NCI-H82 treated with DMSO at 0.1 percent for 48 hours (cell line): ENCODE measurements around the gene DMRT3.
"Not testable (repeated sequence)": the region's sequence is repeated elsewhere in the genome, so short reads cannot be mapped to it uniquely, and the experiment has no call there.

Experiments
- DNase-seq: peaks from one replicate; lab custom pipeline; 2025; ENCODE audit not compliant: unreplicated experiment; lab: John Stamatoyannopoulos, UW

DMRT3 gene

DNA sequence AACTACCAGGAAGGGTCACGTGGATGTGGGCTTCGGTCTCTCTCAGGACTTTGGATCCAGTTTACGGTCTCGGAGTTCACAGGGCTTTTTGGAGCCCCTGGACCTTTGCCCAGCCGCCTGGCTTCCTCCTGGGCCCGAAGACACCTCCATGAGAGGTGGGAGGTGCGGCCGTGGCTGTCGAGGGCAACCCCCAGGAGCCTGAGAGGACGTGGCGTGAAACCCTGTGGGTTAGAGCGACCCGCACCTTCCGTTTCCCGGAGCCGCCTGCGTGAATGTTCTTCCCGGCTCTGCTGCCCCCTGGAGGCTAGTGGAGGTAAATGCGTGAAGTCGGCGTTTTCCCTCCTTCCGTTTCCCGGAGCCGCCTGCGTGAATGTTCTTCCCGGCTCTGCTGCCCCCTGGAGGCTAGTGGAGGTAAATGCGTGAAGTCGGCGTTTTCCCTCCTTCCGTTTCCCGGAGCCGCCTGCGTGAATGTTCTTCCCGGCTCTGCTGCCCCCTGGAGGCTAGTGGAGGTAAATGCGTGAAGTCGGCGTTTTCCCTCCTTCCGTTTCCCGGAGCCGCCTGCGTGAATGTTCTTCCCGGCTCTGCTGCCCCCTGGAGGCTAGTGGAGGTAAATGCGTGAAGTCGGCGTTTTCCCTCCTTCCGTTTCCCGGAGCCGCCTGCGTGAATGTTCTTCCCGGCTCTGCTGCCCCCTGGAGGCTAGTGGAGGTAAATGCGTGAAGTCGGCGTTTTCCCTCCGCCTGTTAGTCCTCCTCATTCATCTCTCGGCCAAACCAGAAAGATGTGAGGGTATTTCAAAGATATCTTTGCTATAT lies 22.1 kb downstream of the DMRT3 start:
- not testable (repeated sequence) for DNase-seq

DNA sequence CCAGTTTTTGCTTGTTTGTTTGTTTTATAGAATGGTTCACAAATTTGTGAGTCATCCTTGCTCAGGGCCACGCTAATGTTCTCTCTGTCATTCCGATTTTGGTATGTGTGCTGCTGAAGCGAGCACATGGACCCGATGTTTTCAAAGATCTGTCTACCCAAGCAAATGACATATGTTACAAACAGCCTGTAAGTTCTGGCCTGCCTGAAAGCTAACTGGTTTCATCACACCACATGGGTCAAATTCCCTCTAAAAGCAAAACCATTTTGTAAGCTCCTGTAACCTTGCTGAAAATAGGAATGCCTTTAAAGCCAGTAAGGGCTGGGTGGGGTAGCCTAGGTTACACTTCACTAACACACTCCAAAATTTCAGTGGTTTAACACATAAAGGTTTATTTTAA lies 25.4 kb downstream of the DMRT3 start:
- no peak for DNase-seq

DNA sequence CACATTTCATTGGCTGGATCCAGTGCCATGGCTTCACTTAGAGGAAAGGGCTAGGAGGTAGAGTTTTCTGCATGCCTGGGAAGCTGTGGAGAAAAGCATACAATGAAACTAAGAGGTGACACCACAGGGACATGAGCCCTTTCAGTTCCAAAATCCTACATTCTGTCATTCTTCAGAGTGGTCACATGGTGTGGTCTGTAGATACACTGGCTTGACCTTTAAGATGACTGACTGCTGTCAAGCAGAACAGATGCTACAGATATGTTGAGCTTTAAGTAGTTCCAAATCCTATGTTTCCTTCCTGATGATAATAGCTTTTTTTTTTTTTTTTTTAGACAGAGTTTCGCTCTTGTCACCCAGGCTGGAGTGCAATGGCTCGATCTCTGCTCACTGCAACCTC lies 26.2 kb downstream of the DMRT3 start:
- DNase-seq, result no peak

DNA sequence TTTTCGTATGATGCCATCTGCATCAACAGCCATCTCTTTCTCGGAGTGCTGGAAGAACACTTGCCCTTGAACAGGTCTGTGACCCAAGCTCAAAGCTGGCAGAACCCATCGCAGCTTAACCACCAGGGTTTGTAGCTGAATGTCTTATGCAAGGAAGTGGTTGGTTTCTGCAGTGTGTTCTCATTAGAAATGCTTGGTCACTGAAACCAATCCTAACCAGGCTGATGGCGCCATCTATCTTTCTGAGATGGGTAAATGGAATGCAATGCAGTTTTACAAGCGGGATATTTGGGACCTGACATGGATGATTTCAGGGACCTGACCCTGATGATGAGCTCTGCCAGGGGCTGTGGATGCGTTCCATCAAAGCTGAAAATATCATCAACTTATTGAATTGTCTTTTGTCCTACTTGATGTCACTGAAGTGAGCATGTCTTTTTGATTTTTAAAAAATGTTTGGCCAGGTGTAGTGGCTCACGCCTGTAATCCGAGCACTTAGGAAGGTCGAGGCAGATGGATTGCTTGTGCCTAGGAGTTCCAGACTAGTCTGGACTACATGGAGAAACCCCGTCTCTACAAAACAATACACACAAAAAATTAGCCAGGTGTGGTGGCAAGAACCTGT lies 28.7 kb downstream of the DMRT3 start:
- DNase-seq, result no peak

DNA sequence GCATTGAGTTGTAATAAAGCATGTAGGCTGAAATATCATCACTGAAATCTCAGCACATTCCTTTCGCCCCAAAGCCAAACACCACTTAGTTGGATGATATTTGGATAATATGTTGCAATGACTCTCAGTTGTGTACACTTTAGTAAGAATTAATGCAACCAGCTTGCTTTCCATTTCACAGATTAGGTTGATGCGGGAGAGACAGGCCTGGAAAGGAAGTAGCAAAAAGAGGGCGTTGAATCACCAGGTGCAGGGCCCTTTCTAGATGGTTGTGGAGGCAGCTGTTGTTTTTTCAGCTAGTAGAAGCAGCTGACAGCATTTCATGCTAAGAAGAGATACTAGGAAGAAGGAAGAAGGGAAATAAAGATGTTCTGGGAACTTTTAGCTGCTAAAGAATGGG lies 30.9 kb downstream of the DMRT3 start:
- DNase-seq, result no peak

DNA sequence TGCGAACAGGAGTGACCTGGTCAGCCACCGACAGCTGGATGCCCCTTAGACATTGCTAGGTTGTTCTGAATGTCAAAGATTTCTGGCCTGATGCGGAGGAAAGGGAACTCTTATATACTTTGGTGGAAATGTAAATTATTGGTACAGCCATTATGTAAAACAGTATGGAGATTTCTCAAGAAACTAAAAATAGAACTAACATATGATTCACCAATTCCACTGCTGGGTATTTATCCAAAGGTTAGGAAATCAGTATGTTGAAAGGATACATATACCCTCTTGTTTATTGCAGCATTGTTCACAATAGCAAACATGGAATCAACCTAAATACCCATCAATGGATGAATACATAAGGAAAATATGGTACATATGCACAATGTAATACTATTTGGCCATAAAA lies 31.8 kb downstream of the DMRT3 start:
- no peak for DNase-seq

DNA sequence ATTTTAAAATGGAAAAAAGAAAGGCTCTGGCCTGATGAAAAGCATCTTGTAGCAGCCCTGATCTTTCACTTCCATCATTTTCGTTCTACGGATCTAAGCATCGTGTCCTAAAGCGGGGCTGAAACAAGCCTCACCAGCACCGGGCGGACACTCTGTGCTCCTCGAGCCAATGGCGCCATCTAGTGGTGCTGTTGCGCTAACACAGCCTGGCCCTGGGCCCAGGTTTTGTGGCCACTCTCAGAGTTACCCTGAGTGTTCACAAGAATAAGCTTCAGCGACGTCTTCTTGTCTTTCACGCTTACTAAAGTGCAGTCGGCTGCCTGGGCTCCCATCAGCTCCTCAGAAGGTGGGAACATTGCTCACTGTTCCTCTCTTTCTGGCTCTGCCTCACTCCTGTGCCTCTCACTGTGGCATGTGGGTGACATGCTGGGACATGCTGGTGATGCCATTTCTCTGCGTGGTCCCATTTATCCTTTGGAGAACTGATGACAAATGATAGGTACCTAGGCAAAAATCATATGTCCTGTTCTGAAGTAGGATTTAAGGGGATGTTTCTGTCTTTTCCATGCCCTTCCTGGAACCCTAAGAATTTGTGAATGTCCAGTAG lies 32.7 kb downstream of the DMRT3 start:
- no peak for DNase-seq

DNA sequence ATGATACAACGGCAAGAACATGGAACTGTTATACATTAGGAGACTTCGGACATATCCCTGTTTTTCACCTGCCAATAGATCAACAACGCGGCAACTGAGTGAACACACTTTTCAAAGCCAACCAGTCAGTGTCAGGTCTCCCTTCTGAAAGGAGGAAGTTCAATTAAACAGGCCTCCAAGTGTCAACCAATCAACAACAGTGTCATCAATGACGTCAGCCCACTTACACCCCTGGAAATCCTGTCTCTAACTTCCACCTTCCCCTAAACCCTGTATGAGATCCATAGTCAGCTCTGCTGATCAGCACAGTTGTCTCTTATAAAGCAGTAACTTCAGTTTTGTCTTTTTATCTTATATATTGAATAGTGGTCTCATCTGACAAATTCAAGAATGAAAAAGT lies 36.6 kb downstream of the DMRT3 start:
- no peak for DNase-seq

DNA sequence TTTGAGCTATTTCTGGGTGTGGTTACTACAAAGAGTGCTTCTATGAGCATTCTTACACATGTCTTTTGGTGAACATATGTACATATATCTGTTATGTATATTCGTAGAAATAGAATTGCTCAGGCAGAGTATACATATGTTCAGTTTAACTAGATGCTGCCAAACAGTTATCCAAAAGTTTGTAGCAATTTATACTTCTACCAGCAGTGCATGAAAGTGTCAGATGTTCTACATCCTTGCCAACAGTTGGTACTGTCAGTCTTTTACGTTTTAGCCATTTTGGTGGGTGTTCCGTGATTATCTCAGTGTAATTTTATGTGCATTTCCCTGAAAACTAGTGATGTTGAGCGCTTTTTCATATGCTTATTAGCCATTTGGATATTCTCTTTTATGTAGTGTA lies 37.8 kb downstream of the DMRT3 start:
- DNase-seq, result no peak

DNA sequence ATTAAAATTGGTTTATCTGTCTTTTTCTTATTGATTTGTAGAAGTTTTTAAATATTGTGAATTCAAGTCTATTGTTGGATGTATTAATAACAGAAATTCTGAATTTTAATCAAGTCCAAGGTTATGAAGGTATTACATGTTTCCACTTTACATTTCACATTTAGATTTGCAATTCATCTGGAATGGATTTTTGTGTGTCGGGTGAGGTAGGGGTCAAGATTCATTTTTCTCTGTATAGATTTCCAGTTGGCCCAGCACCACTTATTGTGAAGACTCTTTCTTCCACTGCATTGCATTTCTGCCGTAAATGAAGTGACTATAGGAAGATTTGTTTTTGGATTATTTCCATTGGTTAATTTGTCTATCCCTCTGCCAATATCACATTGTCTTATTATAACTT lies 38.2 kb downstream of the DMRT3 start:
- no peak for DNase-seq

DNA sequence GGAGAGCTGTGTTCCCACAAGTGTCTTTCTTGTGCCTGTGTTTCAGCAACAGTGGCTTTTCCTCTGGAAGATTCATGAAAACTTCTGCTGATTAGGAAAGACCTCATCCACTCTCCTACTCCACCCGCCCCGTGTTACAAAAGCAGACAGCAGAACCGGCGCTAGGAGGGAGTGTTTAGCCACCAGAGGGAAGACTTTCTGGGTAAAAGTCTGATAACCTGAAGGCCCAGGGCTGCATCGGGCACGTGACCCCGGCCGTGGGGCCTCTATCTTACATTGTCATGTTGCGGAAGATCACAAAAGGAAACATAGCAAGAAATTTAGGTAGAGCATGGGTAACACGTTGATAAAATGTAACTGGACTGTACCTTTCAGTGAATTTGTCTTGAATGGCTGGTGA lies 41.7 kb downstream of the DMRT3 start:
- DNase-seq, result no peak

DNA sequence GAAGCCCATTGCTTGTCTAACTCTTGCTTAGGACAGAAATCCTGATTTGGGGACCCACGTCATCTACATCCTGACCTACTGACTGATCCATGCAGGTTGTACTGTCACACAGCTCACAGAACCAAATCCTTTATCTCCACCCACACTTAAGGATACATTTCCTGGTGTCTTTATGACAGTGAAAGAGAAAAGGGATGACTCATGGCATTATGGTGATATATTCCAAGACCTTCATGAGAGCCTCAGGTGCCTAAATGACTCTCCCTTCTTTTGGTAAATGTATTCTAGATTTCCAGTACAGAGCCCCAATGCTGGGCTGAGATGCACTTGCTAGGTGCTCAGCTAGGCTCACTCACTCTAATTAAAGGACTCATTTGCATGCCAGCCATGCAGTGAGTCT lies 47.7 kb downstream of the DMRT3 start:
- DNase-seq, result no peak

DNA sequence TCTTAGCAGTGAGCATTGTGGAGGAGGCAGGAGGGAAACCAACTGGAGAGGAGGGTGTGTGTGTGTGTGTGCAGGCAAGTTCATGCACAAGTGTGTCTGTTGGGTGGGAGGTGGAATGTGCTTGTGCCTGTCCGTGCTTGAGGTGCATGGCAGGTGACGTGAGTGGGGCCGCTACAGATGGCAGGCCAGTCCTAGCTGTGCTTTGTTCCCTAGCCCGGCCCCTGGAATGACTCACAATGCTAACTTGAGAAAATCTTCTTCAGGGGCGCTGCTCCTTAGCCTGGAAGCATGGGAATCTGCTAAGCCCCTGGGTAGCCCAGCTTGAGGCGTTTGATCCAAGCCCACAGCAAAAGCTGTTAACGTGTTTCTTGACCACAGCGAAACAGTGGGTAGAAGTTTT lies 48.7 kb downstream of the DMRT3 start:
- no peak for DNase-seq

DNA sequence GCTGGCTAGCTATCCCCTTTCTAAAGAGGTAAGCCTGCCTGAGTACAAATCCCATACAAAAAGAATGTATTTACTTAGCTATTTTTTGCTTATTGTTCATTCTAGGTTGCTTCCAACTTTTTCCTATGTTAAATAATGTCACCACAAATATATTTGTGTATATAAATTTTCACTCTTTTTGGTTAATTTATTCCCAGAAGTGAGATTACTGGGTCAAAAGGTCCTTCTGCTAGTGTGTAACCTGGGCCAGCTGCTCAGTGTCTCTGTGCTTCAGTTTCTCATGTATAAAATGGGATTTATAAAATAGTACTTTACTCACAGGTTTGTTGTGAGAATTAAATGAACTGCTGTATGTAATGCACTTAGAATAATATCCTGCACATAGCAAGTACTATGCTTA lies 49.8 kb downstream of the DMRT3 start:
- DNase-seq, result no peak

DNA sequence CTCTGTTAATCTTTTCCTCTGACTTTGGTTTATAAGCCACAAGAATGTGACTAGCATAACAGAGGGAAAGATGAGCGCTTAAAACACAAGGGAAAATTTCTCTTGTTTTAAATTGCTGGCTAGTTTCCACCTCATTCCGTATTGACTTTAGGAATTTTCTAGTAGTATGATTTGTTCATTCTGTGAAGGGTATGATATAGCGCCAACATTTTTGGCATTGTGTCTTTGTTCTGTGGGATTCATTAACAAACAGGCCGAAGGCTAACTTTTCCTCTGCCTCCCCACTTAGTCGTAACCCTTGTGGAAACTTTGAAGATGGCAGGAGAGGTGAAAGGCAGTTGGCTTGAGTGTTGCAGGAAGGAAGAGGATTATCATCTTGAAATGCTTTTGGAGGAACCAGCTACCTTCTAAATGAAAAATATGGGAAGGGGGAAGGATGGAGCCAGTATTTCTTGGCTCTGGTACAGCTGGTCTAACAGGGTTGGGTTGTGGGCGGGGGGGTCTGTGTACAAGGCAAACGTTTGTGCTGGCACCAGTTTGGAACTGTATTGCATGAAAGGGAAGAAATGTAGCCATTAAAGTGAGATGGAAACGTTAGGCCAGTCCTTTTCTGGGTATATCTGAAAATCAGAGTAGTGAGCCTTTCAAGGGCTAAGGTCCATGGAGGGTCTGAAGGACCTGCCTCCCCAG lies 52.2 kb downstream of the DMRT3 start:
- no peak for DNase-seq

DNA sequence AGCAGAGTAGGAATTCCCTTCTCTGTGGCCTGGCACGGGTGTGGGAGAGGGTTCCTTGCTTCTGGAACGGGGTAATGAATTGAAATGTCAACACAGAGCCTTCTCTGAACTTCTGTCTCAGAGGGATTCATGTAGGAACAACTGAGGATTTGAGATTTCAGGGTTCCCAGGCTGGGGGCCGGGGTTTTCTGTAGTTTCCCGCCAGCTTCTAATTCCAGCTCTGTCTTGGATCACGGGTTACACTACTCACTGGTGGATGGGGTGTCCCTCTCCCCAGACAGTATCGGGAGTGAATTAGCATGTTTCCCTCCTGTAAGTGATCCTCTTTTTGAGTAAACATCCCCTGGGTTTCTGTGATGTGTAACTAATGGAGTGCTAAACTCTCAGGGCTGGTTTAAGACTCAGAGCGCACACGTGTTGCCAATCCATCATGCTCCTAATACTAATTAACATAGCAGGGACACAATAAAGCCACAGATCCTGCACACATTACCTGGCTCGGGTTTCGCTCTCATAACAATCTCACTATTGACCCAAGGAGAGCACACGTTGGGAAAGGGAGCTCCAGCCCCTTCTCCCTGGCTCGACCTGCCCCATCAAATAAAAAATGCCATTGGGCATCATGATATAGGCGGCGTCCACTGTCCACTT lies 55.6 kb downstream of the DMRT3 start:
- no peak for DNase-seq

DNA sequence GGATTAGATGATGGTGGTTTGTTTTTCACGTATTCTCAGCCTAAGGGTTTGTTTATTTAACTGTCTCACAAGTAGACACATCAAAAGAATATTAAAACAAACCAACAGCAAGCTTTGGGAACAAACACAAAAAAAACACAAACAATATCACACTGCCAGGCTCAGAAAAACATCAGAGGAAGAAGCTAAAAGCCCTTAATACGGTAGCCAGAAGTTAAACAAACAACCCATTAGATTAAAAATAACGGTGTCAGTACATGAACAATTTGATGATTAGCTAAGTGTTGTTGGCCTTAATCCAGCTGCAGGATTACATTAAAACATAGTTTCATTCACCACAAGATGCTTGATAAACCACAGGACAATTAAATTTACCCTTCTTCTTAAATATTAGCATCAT lies 57.8 kb downstream of the DMRT3 start:
- no peak for DNase-seq

DNA sequence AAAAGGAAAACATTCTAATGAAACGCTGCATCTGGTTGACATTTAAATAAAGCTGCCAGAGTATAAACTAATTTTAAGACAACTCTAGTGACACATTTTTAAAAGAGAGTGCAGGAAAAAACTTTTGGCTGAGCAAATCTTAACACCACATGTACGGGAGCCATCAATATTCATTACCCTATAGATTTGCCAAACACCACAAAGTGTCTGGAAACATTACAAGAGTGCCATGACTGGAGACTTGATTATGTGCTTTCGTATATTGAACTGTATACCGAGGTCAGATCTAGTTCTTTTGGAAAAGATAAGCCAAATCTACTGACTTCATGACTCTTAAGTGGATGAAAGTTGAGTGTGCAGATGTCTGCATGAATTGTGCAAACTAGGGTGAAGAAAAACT lies 63.1 kb downstream of the DMRT3 start:
- no peak for DNase-seq
